Ramos (cell line): ENCODE data around the gene THBS1.

ENCODE experiments used
- in situ Hi-C: fragments of 300-500 bp; cut with MboI; formaldehyde crosslinking; loops from one replicate; pipeline ENCODE4 v1.14.3; 2022; ENCODE audit warnings: low sequenced_read_pairs; ENCODE audit not compliant: unreplicated experiment

The THBS1 gene

GRCh38 chr15:39597751-39598185 lies 16.9 kb downstream of the THBS1 start:
- in situ Hi-C loops = loop anchor here (25.0 kb wide), 1 partner anchor 785 kb away; no protein-coding TSS in a partner anchor

GRCh38 chr15:39598186-39598850 lies 17.4 kb downstream of the THBS1 start:
- in situ Hi-C loops = loop anchor here (25.0 kb wide), 1 partner anchor 786 kb away; no protein-coding TSS in a partner anchor

GRCh38 chr15:39598958-39599845 lies 18.3 kb downstream of the THBS1 start:
- in situ Hi-C loops = loop anchor here (25.0 kb wide), 1 partner anchor 787 kb away; no protein-coding TSS in a partner anchor

GRCh38 chr15:39599871-39600270 lies 19.0 kb downstream of the THBS1 start:
- in situ Hi-C loops = loop anchor here (25.0 kb wide), 1 partner anchor 788 kb away; no protein-coding TSS in a partner anchor

- in situ Hi-C loops = no loop called here
Observed at GRCh38 chr15:39602143-39602542, 21.3 kb downstream of the THBS1 start.

GRCh38 chr15:39605146-39605545 lies 24.3 kb downstream of the THBS1 start:
- in situ Hi-C loops = no loop called here

GRCh38 chr15:39608185-39609139 lies 27.6 kb downstream of the THBS1 start:
- in situ Hi-C loops = no loop called here

GRCh38 chr15:39609166-39609916 lies 28.5 kb downstream of the THBS1 start:
- in situ Hi-C loops = no loop called here

- in situ Hi-C loops = no loop called here
Observed at GRCh38 chr15:39610665-39611064, 29.8 kb downstream of the THBS1 start.

- in situ Hi-C loops = no loop called here
Observed at GRCh38 chr15:39613271-39613670, 32.4 kb downstream of the THBS1 start.

- in situ Hi-C loops = no loop called here
Observed at GRCh38 chr15:39613861-39614260, 33.0 kb downstream of the THBS1 start.

GRCh38 chr15:39616731-39617455 lies 36.0 kb downstream of the THBS1 start:
- in situ Hi-C loops = no loop called here

GRCh38 chr15:39618063-39618823 lies 37.4 kb downstream of the THBS1 start:
- in situ Hi-C loops = no loop called here

- in situ Hi-C loops = no loop called here
Observed at GRCh38 chr15:39621210-39621609, 40.3 kb downstream of the THBS1 start.

- in situ Hi-C loops = no loop called here
Observed at GRCh38 chr15:39621976-39622375, 41.1 kb downstream of the THBS1 start.

- in situ Hi-C loops = no loop called here
Observed at GRCh38 chr15:39622660-39623516, 42.0 kb downstream of the THBS1 start.

GRCh38 chr15:39623529-39623931 lies 42.7 kb downstream of the THBS1 start:
- in situ Hi-C loops = no loop called here
